PC-3 (cell line): ENCODE data around the gene SIPA1L3.

ENCODE experiments used
- EZH2phosphoT487 ChIP-seq: fragments of 300-600 bp; sonication (generic); IDR thresholded peaks from 2 replicates; pipeline ENCODE4 v1.6.1; 2018; ENCODE audit warnings: mild to moderate bottlenecking, antibody characterized with exemption, low read length, borderline replicate concordance
- TF ChIP-seq, protein P1 (sequence below): fragments of 300-600 bp; sonication (generic); conservative IDR thresholded peaks from 2 replicates; pipeline ENCODE4 v1.5.1; 2017; ENCODE audit warnings: antibody characterized with exemption, low read depth, mild to moderate bottlenecking, low read length

DNA sequence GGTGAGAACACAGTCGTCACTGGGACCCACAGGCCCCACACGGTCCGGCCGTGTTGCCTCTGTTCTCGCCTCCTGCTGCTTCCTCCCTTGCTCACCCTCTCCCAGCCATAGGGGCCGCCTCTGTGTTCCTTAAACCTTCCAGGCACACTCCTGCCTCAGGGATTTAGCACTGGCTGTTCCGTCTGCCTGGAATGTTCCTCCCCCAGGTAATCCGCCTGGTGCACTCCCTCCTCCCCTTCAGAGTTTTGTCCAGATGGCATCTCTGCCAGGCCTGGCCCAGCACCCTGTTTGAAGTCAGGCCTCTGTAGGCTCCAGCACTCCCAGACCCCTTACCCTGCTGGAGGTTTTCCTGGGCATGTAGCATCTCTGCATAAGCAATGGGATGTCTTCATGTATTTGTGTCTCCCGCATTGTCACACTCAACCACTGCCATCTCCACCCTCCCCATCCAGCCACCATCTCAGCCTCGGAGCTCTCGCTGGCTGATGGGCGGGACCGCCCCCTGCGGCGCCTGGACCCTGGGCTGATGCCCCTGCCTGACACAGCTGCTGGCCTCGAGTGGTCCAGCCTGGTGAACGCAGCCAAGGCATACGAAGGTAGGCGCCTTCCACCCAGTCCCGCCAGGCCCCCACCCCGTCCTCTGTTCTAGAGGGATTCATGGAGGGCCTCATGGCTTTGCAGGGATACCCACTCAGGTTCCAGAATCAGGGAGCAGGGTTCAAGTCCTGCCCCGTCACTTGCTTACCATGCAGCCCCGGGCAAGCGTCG is 291.1 kb downstream of the SIPA1L3 start:
- TF ChIP-seq, protein P1, sequence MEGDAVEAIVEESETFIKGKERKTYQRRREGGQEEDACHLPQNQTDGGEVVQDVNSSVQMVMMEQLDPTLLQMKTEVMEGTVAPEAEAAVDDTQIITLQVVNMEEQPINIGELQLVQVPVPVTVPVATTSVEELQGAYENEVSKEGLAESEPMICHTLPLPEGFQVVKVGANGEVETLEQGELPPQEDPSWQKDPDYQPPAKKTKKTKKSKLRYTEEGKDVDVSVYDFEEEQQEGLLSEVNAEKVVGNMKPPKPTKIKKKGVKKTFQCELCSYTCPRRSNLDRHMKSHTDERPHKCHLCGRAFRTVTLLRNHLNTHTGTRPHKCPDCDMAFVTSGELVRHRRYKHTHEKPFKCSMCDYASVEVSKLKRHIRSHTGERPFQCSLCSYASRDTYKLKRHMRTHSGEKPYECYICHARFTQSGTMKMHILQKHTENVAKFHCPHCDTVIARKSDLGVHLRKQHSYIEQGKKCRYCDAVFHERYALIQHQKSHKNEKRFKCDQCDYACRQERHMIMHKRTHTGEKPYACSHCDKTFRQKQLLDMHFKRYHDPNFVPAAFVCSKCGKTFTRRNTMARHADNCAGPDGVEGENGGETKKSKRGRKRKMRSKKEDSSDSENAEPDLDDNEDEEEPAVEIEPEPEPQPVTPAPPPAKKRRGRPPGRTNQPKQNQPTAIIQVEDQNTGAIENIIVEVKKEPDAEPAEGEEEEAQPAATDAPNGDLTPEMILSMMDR = no peak
- no peak for TF ChIP-seq EZH2phosphoT487
